Hematopoietic multipotent progenitor cell treated with erythropoietin and hydrocortisone succinate and interleukin-3 and kit ligand, for 15 days (in vitro differentiated cells): ENCODE results near the gene KRT222.

Experiments used
- DNase-seq: peaks from one replicate; pipeline ENCODE4 v3.0.0-alpha.2; 2015; ENCODE audit warnings: low spot score

The KRT222 gene

DNA sequence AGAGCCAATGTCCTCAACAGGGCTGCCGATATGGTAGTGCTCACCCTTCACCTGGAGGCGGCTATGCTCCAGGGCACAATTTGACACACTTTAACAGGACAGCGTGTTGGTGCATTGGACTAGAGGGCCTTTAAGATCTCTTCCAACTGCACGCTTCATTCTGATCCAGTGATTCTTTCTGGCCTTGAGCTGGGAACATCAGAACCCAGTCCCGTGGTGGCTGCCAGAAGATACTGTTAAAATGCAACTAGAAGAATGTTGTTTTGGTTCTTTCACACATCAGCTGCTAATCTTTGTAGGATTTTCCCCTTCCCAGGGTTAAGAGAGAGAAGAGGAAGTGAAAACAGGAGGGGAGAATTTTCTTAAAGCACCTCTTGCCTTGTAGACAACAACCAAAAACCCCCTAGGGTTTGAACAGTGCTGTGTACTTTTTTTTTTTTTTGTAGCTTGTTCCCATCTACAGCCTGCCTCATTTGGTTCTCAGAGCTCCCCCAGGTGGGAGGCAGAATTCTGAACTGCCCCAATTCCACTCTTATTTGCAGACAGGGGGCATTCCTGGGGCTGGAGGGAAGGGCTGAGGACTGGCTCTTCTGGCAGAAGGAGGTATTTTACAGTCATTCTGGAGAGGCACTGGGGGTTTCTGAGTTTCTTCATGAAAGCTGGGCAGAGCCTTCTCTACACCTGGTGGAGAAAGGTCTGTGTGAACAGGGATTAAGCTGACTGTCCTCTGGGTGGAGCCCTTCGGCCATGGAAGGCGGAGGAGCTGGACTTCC lies 49.7 kb downstream of the KRT222 start:
- DNase-seq = no peak

DNA sequence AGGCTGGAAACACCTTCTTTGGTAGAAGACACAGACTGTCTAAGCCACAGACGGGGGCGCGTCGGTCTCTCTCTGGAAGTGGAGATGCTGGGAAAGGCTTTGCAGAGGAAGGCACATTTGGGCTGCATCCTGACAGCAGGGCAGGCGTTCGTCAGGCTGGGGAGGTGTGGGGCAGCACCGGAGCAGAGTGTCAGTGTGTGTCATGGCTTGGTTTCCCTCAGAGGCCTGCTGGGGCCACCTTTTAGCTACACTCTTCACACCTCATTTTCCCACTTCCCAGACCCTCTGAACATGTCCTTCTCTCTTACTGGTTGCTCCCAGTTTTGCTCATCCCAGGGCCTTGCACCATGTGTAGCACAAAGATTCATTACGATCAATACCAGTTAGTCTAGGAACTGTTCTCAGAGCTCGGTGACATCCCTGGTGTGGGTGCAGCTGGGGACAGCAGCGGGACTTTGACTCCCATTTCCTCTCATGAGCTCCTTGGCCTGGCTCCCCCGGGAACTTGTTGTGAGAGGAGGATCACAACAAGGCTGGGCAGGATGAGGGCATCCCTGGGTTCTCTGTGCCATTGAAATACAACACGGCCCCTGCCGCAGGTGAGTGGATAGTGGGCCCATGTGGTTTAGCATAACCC lies 50.4 kb downstream of the KRT222 start:
- no peak for DNase-seq

DNA sequence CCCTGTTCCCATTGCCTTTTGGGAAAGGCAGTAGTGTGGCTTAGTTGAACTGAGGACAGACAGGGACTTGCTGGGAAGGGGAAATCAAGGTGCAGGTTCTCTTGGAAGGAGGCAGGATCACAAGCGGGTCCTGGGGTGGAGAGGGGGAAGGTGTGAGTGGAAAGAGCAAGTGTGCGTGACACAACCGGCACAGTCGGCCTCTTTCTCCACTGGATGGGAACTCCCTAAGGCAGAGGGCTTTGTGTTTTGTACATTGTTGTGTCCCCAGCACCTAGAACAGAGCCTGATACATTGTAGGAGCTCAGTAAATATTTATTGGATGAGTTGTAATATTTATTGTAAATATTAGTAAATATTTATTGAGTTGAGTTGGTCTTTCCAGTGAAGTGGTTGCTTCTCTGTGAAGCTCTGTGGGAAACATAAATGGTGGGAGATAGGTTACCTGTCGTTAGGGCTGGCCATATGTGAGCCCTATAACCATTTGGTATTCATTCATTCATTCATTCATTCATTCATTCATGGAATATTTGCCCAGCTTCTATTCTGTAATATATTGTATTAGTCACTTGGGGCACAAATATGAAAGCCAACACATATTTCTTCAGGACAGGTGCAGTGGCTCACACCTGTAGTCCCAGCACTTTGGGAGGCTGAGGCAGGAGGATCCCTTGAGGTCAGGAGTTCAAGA lies 51.4 kb downstream of the KRT222 start:
- no peak for DNase-seq

DNA sequence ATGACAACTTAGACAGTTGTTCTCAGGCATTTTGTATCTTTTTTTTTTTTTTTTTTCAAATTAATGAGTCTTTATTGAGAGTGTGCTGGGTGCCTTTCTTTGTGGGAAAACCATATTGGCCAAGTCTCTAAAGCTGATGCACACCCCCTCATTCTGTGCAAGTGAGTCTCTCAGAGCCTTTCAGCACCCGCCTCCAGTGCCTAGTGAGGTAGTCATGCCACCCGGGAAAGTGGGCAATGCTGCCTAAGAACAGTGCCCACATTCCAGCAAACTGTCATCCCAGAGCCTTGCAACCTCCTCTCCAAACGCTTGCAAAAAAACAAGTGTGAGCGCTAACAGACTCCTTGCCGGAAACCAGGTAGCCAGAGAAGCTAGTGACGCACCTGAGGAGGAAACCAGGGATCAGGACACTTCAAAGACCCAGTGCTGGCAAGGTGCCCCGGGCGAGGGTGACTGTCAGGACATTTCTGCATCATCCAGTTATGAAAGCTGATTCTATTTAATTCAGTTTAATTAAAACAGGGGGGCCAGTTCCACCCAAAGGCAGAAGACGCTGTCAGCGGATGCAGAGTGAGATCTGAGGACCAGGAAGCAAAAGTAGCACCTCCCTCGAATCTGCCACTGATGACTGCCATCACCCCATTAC lies 52.3 kb downstream of the KRT222 start:
- DNase-seq = no peak

DNA sequence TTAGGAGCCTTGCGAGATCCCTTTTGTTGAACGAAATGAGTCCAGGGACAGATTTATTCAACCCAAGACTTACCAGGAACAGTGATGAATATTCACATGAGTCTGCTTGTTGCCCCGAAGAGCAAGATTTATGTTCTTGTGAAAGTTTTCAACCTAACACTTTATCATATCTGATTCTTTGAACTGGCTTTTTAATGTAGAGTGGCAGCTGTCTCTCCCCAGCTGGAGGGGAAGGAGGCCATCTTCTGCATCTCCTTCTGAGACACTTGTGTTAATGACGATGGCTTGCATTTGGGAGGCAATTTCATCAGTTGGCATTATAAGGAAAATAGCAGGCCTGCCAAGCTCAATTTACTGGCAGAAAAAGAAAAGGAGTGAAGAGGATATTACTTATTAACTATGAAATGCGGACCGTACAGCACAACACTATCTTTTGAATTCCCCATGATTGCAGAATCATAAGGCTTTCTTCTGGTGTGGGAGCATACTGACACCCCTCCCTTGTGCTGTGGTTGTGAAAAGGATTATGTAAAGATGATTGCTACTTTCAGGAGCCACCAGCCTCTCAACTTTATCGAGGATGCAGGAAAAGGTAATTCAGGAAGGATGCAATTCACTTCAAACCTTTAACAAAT lies 53.0 kb downstream of the KRT222 start:
- DNase-seq = no peak

DNA sequence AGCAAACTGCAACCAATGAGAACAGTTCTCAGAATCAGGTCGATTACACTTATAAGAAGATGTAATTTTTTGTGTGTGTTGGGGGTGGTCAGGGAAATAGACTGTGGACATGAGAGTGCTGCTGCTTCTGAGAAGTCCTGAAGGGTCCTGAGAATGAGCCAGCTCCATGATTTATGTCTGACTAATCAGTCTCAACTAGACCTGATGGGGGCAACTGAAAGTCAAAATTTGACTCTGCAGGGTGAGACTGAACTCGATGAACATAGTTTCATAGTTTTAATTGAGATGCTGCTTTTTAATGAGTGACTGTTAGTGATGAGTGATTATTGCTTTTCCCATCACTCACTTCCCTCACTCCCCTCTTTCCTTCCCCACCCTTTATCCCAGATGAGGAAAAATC lies 54.6 kb downstream of the KRT222 start:
- no peak for DNase-seq

DNA sequence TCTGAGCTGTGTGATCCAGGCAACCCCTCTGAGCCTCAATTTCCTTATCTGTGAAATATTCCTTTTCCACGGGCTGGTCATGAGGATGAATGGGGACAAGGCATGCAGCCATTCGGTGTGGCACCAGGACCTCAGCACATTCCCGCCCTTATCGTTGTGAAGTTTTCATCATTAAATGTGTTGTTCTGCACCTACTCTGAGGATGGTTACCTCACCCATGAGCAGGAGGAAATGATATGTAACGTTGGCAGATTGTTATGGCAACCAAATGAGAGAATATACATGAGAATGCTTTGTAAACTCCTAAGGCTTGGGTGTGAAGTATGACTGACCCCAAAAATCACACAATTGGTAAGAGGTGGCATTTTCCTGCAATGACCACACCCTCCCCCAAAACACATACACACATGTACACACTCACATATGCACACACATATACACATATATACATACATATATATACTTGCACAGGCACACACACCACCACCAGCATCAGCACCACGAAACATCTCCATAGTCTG lies 56.9 kb downstream of the KRT222 start:
- DNase-seq = no peak

DNA sequence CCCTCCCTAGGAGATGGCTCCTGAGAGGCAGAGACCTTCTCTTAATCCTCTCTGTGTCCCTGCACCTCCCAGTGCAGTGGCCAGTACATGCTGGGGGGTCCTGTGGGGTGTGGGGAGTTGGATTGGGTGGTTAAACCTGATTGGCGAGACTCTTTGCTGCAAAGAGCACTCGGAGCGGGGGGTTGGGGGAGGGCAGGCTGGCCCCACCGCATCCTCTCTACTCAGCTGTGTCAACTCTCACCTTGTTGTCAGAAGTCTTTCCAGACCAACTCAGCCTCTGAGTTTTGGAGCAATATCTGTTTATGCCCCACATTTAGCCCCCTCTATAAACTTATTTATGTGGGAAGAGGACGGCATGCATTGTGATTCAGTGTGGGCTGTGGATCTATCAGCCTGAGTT lies 57.3 kb downstream of the KRT222 start:
- DNase-seq = no peak

DNA sequence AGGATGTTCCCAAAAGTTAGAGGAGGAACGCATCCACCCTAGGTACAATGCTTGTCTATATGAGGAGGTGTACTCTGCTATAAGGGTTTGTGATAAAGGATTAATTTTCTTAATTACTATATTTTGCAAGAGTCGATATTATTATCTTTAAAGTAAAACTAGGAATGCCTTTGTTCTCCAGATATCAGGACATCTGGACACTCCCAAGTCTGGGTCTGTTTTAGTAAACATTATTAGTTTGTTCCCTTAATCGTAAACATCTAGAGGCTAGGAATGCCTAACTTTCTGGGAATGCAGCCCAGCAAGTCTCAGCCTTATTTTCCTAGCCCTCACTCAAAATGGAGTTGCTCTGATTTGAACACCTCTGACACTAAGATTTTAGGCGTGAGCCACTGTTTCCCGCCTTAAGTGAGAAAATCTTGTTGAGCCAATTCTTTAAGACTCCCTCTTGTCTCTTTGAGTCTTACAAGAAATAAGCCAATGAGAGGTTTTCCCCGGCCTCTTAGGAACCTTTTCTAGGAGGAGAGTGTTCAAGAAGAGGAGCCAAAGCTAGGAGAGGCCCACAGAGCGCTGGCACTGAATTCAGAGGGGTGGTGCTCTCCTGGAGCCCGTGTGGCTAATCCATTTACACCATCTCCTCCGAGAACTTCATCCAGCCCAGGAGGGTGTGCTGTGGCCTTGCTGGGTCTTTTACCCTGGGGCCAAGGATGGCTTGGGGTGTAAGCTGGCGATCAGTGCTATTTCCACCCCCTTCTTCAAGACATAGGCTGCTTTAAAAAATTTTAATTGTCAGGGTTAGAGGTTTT lies 58.2 kb downstream of the KRT222 start:
- DNase-seq = no peak

DNA sequence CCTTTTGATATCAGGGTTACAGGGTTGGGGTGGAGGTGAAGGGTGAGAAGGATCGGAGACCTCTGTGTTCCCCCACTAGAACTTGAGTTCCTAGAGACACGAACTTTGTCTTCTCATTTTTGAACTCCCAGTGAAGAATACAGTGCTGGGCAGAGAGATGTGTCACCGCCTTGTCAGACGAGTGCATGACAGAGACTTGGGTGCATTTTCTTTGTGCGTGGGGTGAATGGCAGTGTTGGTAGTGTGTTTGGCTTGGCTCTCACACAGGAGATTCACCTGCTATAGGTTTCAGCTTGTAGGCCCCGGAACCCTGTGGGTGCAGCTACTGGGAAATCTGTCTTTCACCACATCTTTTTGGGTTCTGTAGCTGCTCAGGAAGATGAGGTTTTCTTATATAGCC lies 59.7 kb downstream of the KRT222 start:
- no peak for DNase-seq
